Measurements from ENCODE around the gene MYCBPAP. TPM values are rescaled to one million over a fixed set of nuclear protein-coding genes. Genes with fewer than 3 reads are reported as not detected.

Gene MYCBPAP
- total RNA-seq, 1 experiment from 2014 or later = not detected

GRCh38 chr17:50561746-50562141, 53.5 kb downstream of the MYCBPAP start:
- ChIA-PET RAD21 (ENCODE audit: low non-redundant PET in 1 of 2, low total read pairs in 2 of 2, uncharacterized antibody in 2 of 2, unreplicated experiment in 2 of 2) (interaction anchor here in 1 of 2 experiments (0.6 kb wide), 1 partner anchor 67 kb away, joined by 4 read pairs; no protein-coding TSS in a partner anchor), CTCF (no interaction called here), POLR2A (no interaction called here)
- Histone ChIP-seq H4K20me1 (ENCODE audit: insufficient read depth) (no peaks in the 10 kb centered on the region), H2AFZ (ENCODE audit: low read depth, low read length, poor library complexity, severe bottlenecking) (no peak overlapping the region), H3K27ac (ENCODE audit: low read depth, low read length) (no peak overlapping the region), H3K27me3 (ENCODE audit: insufficient read depth, low read length) (no peaks in the 10 kb centered on the region), H3K9ac (ENCODE audit: low read length) (no peak overlapping the region), H3K9me3 (ENCODE audit: control insufficient read depth in 1 of 2, insufficient read depth in 1 of 2, low read depth in 1 of 2, low read length in 2 of 2) (no peaks in the 10 kb centered on the region), H3K9me2 (ENCODE audit: insufficient read depth) (no peaks in the 10 kb centered on the region), H3K79me2 (ENCODE audit: insufficient read depth, low read length) (no peaks in the 10 kb centered on the region), H3K4me1 (ENCODE audit: control insufficient read depth in 1 of 2, insufficient read depth in 2 of 2, low read length in 2 of 2) (peaks cover 6 to 18% of the 10 kb centered on the region in 2 experiments; a peak in 3 of 4 replicates), H3K36me3 (ENCODE audit: control insufficient read depth in 1 of 2, insufficient read depth in 2 of 2, low read length in 2 of 2) (no peaks in the 10 kb centered on the region), H3K4me2 (ENCODE audit: low read length) (no peak overlapping the region), H3K4me3 (replicated peaks in 1 of 2; ENCODE audit: low read depth in 1 of 2, low read length in 2 of 2) (no peak overlapping the region)
- intact Hi-C loops (cut with micrococcal nuclease) = no loop called here
- no TSS peak for BruUV-seq (replicated peaks)
- DNase-seq (ENCODE audit: low read depth, low spot score) (no peak), ATAC-seq (no peak)
- TF ChIP-seq SP1 (IDR thresholded peaks at IDR 0.05; ENCODE audit: low read depth) = no peak
- TF ChIP-seq ATF3 (IDR thresholded peaks at IDR 0.05) = no peak
- TF ChIP-seq POLR2AphosphoS5 (IDR thresholded peaks at IDR 0.05; ENCODE audit: low read depth, low read length) = no peak
- no peak for TF ChIP-seq SIN3A (IDR thresholded peaks at IDR 0.05; ENCODE audit: low read depth)

- no peaks in the 10 kb centered on the region for H3K36me3 ChIP-seq (ENCODE audit: control insufficient read depth in 1 of 2, insufficient read depth in 2 of 2, low read length in 2 of 2)
- BruUV-seq (replicated peaks) = no TSS peak
- no peaks in the 10 kb centered on the region for H3K9me3 ChIP-seq (ENCODE audit: control insufficient read depth in 1 of 2, insufficient read depth in 1 of 2, low read depth in 1 of 2, low read length in 2 of 2)
- ATAC-seq = no peak
- H2AFZ ChIP-seq (ENCODE audit: low read depth, low read length, poor library complexity, severe bottlenecking) = no peak overlapping the region
- H3K4me3 ChIP-seq (replicated peaks in 1 of 2; ENCODE audit: low read depth in 1 of 2, low read length in 2 of 2) = no peak overlapping the region
- no peaks in the 10 kb centered on the region for H3K9me2 ChIP-seq (ENCODE audit: insufficient read depth)
- POLR2A ChIA-PET = interaction anchor here (1.0 kb wide), 2 partner anchors 76 to 84 kb away, joined by 3 to 4 read pairs; no protein-coding TSS in a partner anchor
- H3K4me1 ChIP-seq (ENCODE audit: control insufficient read depth in 1 of 2, insufficient read depth in 2 of 2, low read length in 2 of 2) = peaks cover 6 to 18% of the 10 kb centered on the region in 2 experiments; a peak in 3 of 4 replicates
- no peak overlapping the region for H3K4me2 ChIP-seq (ENCODE audit: low read length)
- no peak for TF ChIP-seq POLR2A (IDR thresholded peaks at IDR 0.05; ENCODE audit: borderline replicate concordance, extremely low read depth, insufficient read depth, insufficient read length)
- TF ChIP-seq ATF3 (IDR thresholded peaks at IDR 0.05) = no peak
- TF ChIP-seq EGR1 (IDR thresholded peaks at IDR 0.05; ENCODE audit: low read depth) = no peak
- TF ChIP-seq JUND (IDR thresholded peaks at IDR 0.05) = no peak
- TF ChIP-seq EZH2 (IDR thresholded peaks at IDR 0.05) = no peak
- no peak for TF ChIP-seq SRF (IDR thresholded peaks at IDR 0.05; ENCODE audit: low read depth)
- TF ChIP-seq REST (IDR thresholded peaks at IDR 0.05; ENCODE audit: low read depth) = no peak
- no peak for TF ChIP-seq TCF7L2 (IDR thresholded peaks at IDR 0.05; ENCODE audit: borderline replicate concordance, extremely low read depth, insufficient read depth, insufficient read length)
- no peak for TF ChIP-seq MAX (IDR thresholded peaks at IDR 0.05)
- TF ChIP-seq ZNF274 (IDR thresholded peaks at IDR 0.05; ENCODE audit: low read depth, low read length) = no peak
- TF ChIP-seq SP1 (IDR thresholded peaks at IDR 0.05; ENCODE audit: low read depth) = no peak
- TF ChIP-seq EZH2phosphoT487 (IDR thresholded peaks at IDR 0.05; ENCODE audit: borderline replicate concordance) = no peak
- RAD21 ChIA-PET (ENCODE audit: low non-redundant PET in 1 of 2, low total read pairs in 2 of 2, uncharacterized antibody in 2 of 2, unreplicated experiment in 2 of 2) = interaction anchor here (0.6 kb wide), 2 partner anchors 57 to 66 kb away, joined by 4 to 11 read pairs; no protein-coding TSS in a partner anchor
- H3K27ac ChIP-seq (ENCODE audit: low read depth, low read length) = no peak overlapping the region
- H4K20me1 ChIP-seq (ENCODE audit: insufficient read depth) = no peaks in the 10 kb centered on the region
- no peak overlapping the region for H3K9ac ChIP-seq (ENCODE audit: low read length)
- intact Hi-C loops (cut with micrococcal nuclease) = no loop called here
- CTCF ChIA-PET = no interaction called here
- DNase-seq (ENCODE audit: low read depth, low spot score) = no peak
- no peaks in the 10 kb centered on the region for H3K27me3 ChIP-seq (ENCODE audit: insufficient read depth, low read length)
- H3K79me2 ChIP-seq (ENCODE audit: insufficient read depth, low read length) = no peaks in the 10 kb centered on the region
Measured at GRCh38 chr17:50562242-50563091, 54.2 kb downstream of the MYCBPAP start.
